Activated B cell treated with CpG ODN at 0.5 μM for 24 hours (primary cell): ENCODE measurements around the gene HEATR5A. TPM values are rescaled to one million over a fixed set of nuclear protein-coding genes. Genes with fewer than 3 reads are reported as not detected.

Experiments used
- ATAC-seq: fragments of 200-7000 bp; cut with Tn5 transposase; one replicate; pipeline ENCODE4 v1.10.0; 2021; ENCODE audit warnings: low read depth, mild to moderate bottlenecking, moderate library complexity
- CTCF ChIA-PET: fragments of 350-600 bp; sonication (Branson Sonifier 250); formaldehyde crosslinking; loops from one replicate; lab custom pipeline; 2021; ENCODE audit warnings: antibody characterized with exemption; lab: Charles Lee
- POLR2A ChIA-PET: fragments of 350-600 bp; sonication (Branson Sonifier 250); formaldehyde crosslinking; loops from one replicate; lab custom pipeline; 2021; ENCODE audit warnings: antibody characterized with exemption; lab: Charles Lee
- DNase-seq: peaks from one replicate; pipeline ENCODE4 v3.0.0; 2022
- H3K27ac Mint-ChIP-seq: one replicate; pipeline ENCODE4 v1.8.0; 2020; ENCODE audit warnings: mixed read lengths
- H3K27me3 Mint-ChIP-seq: one replicate; pipeline ENCODE4 v1.8.0; 2021; ENCODE audit warnings: mixed read lengths
- H3K36me3 Mint-ChIP-seq: one replicate; pipeline ENCODE4 v1.8.0; 2021; ENCODE audit warnings: low read depth, mixed read lengths
- H3K4me1 Mint-ChIP-seq: one replicate; pipeline ENCODE4 v1.8.0; 2021; ENCODE audit warnings: mixed read lengths
- H3K4me3 Mint-ChIP-seq: one replicate; pipeline ENCODE4 v1.8.0; 2020; ENCODE audit warnings: mild to moderate bottlenecking, mixed read lengths
- H3K9me3 Mint-ChIP-seq: one replicate; pipeline ENCODE4 v1.8.0; 2020; ENCODE audit warnings: mixed read lengths
- intact Hi-C: fragments of 100-400 bp; cut with micrococcal nuclease; formaldehyde crosslinking; loops from one replicate; pipeline ENCODE4 v1.15.1; 2024
- total RNA-seq: library from RNA; stranded (reverse); gene quantifications from 2 replicates; pipeline ENCODE4 v1.2.3, GENCODE V29; 2022
- TF ChIP-seq, protein P1 (sequence below): fragments of 200-600 bp; IDR thresholded peaks from one replicate; pipeline ENCODE4 v1.8.0; 2022; ENCODE audit warnings: antibody characterized with exemption, mild to moderate bottlenecking

The HEATR5A gene
- total RNA-seq, 1 donor from 2014 or later: 13.2 TPM

DNA sequence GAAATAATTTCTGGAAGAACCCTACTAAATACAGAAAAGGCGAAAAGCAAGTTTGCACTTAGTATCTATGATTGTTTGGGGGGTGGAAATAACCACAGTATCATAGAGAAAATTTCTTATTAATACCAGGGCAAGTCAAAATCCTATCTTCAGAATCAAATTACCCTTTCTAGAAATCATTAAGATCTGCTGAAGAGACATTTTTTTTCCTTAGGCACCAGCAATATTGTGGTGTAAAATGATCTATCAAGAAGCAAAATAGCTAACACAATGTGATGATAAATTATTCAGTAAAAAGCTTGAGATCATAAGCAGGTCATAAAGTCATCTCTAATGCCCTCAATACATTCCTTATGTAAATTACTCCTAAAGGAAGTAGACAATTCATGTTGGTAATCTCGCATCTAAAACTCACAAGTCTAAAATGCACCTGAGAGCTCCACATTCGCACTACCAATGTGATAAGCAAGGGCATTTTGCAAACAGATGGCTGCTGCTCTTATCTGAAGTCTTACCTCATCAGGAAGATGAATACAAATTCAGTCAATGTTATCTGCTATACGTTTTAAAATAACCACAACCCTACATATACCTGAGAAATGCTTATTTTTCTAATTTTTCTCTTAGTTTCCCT, 14.6 kb downstream of the HEATR5A start:
- H3K9me3 Mint-ChIP-seq: no peaks in the 10 kb centered on the region
- no peak overlapping the region for H3K4me3 Mint-ChIP-seq
- ChIA-PET CTCF (interaction anchor here (1.1 kb wide), 1 partner anchor 849 kb away, joined by 4 read pairs; no protein-coding TSS in a partner anchor), POLR2A (interaction anchor here (0.7 kb wide), 1 partner anchor 9 kb away, joined by 3 read pairs; no protein-coding TSS in a partner anchor)
- ATAC-seq (no peak), DNase-seq (no peak)
- H3K36me3 Mint-ChIP-seq: peaks cover 18% of the 10 kb centered on the region
- TF ChIP-seq, protein P1, sequence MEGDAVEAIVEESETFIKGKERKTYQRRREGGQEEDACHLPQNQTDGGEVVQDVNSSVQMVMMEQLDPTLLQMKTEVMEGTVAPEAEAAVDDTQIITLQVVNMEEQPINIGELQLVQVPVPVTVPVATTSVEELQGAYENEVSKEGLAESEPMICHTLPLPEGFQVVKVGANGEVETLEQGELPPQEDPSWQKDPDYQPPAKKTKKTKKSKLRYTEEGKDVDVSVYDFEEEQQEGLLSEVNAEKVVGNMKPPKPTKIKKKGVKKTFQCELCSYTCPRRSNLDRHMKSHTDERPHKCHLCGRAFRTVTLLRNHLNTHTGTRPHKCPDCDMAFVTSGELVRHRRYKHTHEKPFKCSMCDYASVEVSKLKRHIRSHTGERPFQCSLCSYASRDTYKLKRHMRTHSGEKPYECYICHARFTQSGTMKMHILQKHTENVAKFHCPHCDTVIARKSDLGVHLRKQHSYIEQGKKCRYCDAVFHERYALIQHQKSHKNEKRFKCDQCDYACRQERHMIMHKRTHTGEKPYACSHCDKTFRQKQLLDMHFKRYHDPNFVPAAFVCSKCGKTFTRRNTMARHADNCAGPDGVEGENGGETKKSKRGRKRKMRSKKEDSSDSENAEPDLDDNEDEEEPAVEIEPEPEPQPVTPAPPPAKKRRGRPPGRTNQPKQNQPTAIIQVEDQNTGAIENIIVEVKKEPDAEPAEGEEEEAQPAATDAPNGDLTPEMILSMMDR: no peak
- no peak overlapping the region for H3K27ac Mint-ChIP-seq
- no peaks in the 10 kb centered on the region for H3K27me3 Mint-ChIP-seq
- intact Hi-C loops: no loop called here
- H3K4me1 Mint-ChIP-seq: peaks cover 13% of the 10 kb centered on the region

- Mint-ChIP-seq H3K4me1 (peaks cover 7% of the 10 kb centered on the region), H3K27ac (no peak overlapping the region), H3K4me3 (no peak overlapping the region), H3K36me3 (peaks cover 21% of the 10 kb centered on the region), H3K27me3 (no peaks in the 10 kb centered on the region), H3K9me3 (no peaks in the 10 kb centered on the region)
- ATAC-seq (no peak), DNase-seq (no peak)
- POLR2A ChIA-PET: no interaction called here
- intact Hi-C loops: no loop called here
- CTCF ChIA-PET: no interaction called here
- TF ChIP-seq, protein P1: no peak
Measured at GRCh38 chr14:31405106-31405505, 15.2 kb downstream of the HEATR5A start.

DNA sequence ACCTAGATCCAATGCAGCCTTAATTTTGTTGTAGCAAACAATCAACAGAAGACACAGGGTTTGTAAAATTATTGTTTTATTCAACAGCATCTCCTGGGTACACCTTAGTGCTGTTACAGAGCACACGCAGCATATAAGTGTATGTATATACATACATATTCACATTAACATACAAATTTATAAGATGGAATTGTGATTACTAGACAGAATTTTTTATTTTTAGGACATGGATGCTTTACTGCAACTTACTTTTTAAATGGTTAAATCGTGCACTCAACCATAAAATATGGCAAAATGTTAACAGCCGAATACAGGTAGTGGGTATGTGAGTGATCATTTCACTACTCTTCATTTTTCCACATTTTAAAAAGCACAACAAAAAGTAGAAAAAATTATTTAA, 16.6 kb downstream of the HEATR5A start:
- POLR2A ChIA-PET: no interaction called here
- ATAC-seq (no peak), DNase-seq (no peak)
- Mint-ChIP-seq H3K27ac (no peak overlapping the region), H3K4me3 (no peak overlapping the region), H3K9me3 (no peaks in the 10 kb centered on the region), H3K27me3 (no peaks in the 10 kb centered on the region), H3K4me1 (no peaks in the 10 kb centered on the region), H3K36me3 (peaks cover 27% of the 10 kb centered on the region)
- TF ChIP-seq, protein P1: no peak
- CTCF ChIA-PET: no interaction called here
- intact Hi-C loops: no loop called here

DNA sequence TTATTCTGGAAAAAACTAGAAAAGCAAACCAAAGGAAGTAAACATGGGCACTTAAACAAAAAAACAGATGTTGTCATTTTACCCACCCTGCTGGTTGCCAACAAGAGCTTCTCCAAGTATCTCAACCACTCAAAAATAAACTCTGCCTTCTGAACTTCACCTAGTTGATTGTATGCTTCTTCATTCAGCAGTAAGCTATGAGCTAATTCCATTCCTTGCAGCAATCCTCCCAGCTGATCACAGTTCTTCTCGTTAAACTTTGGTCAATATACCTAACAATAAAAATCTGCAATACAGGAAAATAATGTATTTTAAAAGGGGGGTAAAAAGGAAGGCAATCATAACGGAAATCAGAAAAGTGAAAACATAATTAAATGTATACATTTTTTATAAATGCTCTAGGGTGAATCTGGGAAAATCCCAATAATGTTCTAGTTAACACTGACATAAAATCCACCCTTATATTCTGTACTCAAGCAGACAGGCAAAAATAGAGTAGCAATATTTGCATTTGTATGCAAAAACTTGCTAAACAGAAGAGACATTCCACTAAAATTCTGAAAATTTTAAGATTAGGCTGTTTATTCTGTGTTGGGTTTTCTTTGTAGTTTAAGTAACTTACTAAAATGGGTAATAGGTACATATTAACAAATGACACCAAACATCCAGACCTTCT, 17.4 kb downstream of the HEATR5A start:
- ChIA-PET POLR2A (no interaction called here), CTCF (no interaction called here)
- H3K9me3 Mint-ChIP-seq: no peaks in the 10 kb centered on the region
- ATAC-seq (no peak), DNase-seq (no peak)
- H3K4me3 Mint-ChIP-seq: no peak overlapping the region
- H3K4me1 Mint-ChIP-seq: no peaks in the 10 kb centered on the region
- H3K36me3 Mint-ChIP-seq: peaks cover 35% of the 10 kb centered on the region
- H3K27me3 Mint-ChIP-seq: no peaks in the 10 kb centered on the region
- intact Hi-C loops: no loop called here
- TF ChIP-seq, protein P1: no peak
- H3K27ac Mint-ChIP-seq: no peak overlapping the region

DNA sequence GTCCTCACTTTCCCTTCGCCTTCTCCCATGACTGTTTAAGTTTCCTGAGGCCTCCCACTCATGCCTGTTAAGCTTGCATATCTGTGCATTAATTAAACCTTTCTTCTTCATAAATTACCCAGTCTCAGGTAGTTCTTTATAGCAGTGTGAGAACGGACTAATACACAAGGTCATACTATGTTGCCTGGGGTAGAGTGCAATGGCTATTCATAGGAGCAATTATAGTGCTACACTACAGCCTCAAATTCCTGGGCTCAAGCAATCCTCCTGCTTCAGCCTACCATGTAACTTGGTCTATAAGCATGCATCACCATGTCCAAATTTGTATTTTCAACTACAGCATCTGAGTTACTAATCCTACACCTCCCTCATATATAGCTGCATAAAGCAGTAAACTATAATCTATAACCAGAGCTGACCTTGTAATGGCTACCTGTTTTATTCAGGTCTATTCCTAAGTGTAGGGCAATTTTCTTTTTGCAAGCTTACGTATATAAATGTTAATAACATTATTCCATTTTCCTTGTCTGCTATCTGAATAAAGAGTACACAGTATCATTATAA, 18.9 kb downstream of the HEATR5A start:
- TF ChIP-seq, protein P1: no peak
- Mint-ChIP-seq H3K4me3 (no peak overlapping the region), H3K27me3 (no peaks in the 10 kb centered on the region), H3K9me3 (no peaks in the 10 kb centered on the region), H3K27ac (no peak overlapping the region), H3K36me3 (peaks cover 42% of the 10 kb centered on the region), H3K4me1 (no peaks in the 10 kb centered on the region)
- POLR2A ChIA-PET: interaction anchor here (0.7 kb wide), 1 partner anchor 316 kb away, joined by 3 read pairs; no protein-coding TSS in a partner anchor
- intact Hi-C loops: no loop called here
- no peak for DNase-seq
- no peak for ATAC-seq
- CTCF ChIA-PET: no interaction called here
